ENCODE measurements around the gene ROR2.

GRCh38 chr9:91775708-91776028 is 174.4 kb downstream of the ROR2 start:
- TF ChIP-seq, protein P1, sequence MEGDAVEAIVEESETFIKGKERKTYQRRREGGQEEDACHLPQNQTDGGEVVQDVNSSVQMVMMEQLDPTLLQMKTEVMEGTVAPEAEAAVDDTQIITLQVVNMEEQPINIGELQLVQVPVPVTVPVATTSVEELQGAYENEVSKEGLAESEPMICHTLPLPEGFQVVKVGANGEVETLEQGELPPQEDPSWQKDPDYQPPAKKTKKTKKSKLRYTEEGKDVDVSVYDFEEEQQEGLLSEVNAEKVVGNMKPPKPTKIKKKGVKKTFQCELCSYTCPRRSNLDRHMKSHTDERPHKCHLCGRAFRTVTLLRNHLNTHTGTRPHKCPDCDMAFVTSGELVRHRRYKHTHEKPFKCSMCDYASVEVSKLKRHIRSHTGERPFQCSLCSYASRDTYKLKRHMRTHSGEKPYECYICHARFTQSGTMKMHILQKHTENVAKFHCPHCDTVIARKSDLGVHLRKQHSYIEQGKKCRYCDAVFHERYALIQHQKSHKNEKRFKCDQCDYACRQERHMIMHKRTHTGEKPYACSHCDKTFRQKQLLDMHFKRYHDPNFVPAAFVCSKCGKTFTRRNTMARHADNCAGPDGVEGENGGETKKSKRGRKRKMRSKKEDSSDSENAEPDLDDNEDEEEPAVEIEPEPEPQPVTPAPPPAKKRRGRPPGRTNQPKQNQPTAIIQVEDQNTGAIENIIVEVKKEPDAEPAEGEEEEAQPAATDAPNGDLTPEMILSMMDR (IDR thresholded peaks at IDR 0.05; ENCODE audit: insufficient read depth, low read length, poor library complexity, severe bottlenecking) = no peak
- no peak for TF ChIP-seq EZH2phosphoT487 (conservative IDR thresholded peaks at IDR 0.05; ENCODE audit: low read length)
